ENCODE measurements around the gene MIPOL1.

Gene MIPOL1

DNA sequence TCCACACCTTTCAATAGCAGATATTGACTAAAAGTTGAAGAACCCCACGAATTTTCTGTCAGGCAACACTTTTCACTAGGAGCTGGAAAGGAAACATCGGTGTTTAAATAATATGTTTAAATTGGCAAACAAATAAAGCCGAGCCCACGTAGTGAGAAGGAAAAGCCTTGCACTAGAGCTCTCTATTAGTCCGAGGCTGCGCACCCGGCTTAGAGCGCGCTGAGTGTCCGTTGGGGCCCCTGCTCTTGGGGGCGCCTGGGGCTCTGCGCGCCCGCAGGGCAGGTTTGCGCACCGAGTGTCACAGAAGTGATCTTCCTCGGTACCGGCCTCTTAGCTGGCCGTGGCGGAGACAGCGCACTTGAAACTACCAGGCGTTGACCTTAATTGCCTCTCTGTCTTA lies 404.1 kb downstream of the MIPOL1 start:
- peaks cover 2% of the 10 kb centered on the region; the same call in 1 of the 2 replicates for H3K9me3 ChIP-seq (ENCODE audit: insufficient read depth, low read depth, low read length)
- no peaks in the 10 kb centered on the region for H3K36me3 ChIP-seq (ENCODE audit: insufficient read depth, low read length)
- TF ChIP-seq EZH2phosphoT487 (IDR thresholded peaks at IDR 0.05; ENCODE audit: borderline replicate concordance), result no peak
- TF ChIP-seq, protein P1, sequence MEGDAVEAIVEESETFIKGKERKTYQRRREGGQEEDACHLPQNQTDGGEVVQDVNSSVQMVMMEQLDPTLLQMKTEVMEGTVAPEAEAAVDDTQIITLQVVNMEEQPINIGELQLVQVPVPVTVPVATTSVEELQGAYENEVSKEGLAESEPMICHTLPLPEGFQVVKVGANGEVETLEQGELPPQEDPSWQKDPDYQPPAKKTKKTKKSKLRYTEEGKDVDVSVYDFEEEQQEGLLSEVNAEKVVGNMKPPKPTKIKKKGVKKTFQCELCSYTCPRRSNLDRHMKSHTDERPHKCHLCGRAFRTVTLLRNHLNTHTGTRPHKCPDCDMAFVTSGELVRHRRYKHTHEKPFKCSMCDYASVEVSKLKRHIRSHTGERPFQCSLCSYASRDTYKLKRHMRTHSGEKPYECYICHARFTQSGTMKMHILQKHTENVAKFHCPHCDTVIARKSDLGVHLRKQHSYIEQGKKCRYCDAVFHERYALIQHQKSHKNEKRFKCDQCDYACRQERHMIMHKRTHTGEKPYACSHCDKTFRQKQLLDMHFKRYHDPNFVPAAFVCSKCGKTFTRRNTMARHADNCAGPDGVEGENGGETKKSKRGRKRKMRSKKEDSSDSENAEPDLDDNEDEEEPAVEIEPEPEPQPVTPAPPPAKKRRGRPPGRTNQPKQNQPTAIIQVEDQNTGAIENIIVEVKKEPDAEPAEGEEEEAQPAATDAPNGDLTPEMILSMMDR (conservative IDR thresholded peaks at IDR 0.05; ENCODE audit: low read length), result no peak
- H3K9me2 ChIP-seq (replicated peaks; ENCODE audit: low read depth, low read length), result no peaks in the 10 kb centered on the region
- H2AFZ ChIP-seq (ENCODE audit: low read length), result no peak overlapping the region
- H3K4me1 ChIP-seq (ENCODE audit: insufficient read depth, low read length, poor library complexity, severe bottlenecking), result no peaks in the 10 kb centered on the region
- H3K79me2 ChIP-seq (ENCODE audit: insufficient read depth, low read length), result no peaks in the 10 kb centered on the region
- H3F3A ChIP-seq (ENCODE audit: low read depth), result no peaks in the 10 kb centered on the region
- no peak overlapping the region for H3K4me2 ChIP-seq (ENCODE audit: low read depth, low read length, poor library complexity, severe bottlenecking)
- H3K9ac ChIP-seq (ENCODE audit: low read depth, low read length, poor library complexity, severe bottlenecking), result no peak overlapping the region
- no peak overlapping the region for H3K4me3 ChIP-seq (ENCODE audit: low read length, poor library complexity, severe bottlenecking)
- H3K27me3 ChIP-seq (ENCODE audit: insufficient read depth, low read length, poor library complexity, severe bottlenecking), result no peaks in the 10 kb centered on the region
- no peaks in the 10 kb centered on the region for H4K20me1 ChIP-seq (ENCODE audit: insufficient read depth, low read length, poor library complexity, severe bottlenecking)
